Measurements from ENCODE around the gene R3HDM2. TPM values are rescaled to one million over a fixed set of nuclear protein-coding genes. Genes with fewer than 3 reads are reported as not detected.
A peak's percentile ranks its signal among the peaks of the same experiment; 100 is the strongest.

R3HDM2 gene
- total and polyA plus RNA-seq, 2 donors (not counting 1 experiment from before 2014, with no cell fraction given), result 104 to 129 TPM

GRCh38 chr12:57237596-57237931, 193.3 kb downstream of the R3HDM2 start:
- TF ChIP-seq EZH2 (IDR thresholded peaks at IDR 0.05; ENCODE audit: borderline replicate concordance, insufficient read depth, low read depth, low read length, poor library complexity, severe bottlenecking), result no peak
- no peak for TF ChIP-seq CTCF (IDR thresholded peaks at IDR 0.05)
- DNase-seq (peak; percentile 41), ATAC-seq (ENCODE audit: low read depth) (no peak)
- Histone ChIP-seq H2AFZ (ENCODE audit: insufficient read depth, low read depth, low read length, poor library complexity, severe bottlenecking) (no peak overlapping the region), H3K27me3 (replicated peaks in 1 of 4; ENCODE audit: control extremely low read depth in 1 of 4, control insufficient read depth in 3 of 4, insufficient read depth in 4 of 4, low read length in 3 of 4) (peaks cover 0 to 55% (median 23%) of the 10 kb centered on the region in 4 experiments), H3K9me3 (ENCODE audit: control extremely low read depth in 1 of 3, control insufficient read depth in 2 of 3, insufficient read depth in 1 of 3, low read length in 2 of 3) (peaks cover 0 to 21% (median 0%) of the 10 kb centered on the region in 3 donors), H3K27ac (ENCODE audit: low read length in 2 of 2) (no peak overlapping the region), H3K79me2 (ENCODE audit: control insufficient read depth, insufficient read depth, low read length) (peaks cover 12% of the 10 kb centered on the region), H3K36me3 (replicated peaks in 1 of 2; ENCODE audit: control extremely low read depth in 1 of 2, control insufficient read depth in 1 of 2, extremely low read depth in 1 of 2, insufficient read depth in 2 of 2, low read length in 1 of 2) (peaks cover 0 to 19% of the 10 kb centered on the region in 2 experiments), H3K4me2 (replicated peaks; ENCODE audit: low read depth, low read length, poor library complexity, severe bottlenecking) (peak overlapping the region; percentile 95), H3K9ac (ENCODE audit: low read length) (no peak overlapping the region), H4K20me1 (ENCODE audit: control insufficient read depth, insufficient read depth, low read length, poor library complexity, severe bottlenecking) (peaks cover 8% of the 10 kb centered on the region), H3K4me1 (ENCODE audit: control insufficient read depth in 2 of 2, insufficient read depth in 2 of 2, low read length in 2 of 2) (peaks cover 84 to 98% of the 10 kb centered on the region in 2 donors), H3K4me3 (ENCODE audit: control extremely low read depth in 1 of 5, extremely low read depth in 1 of 5, insufficient read depth in 1 of 5, low read depth in 2 of 5, low read length in 4 of 5) (no peak overlapping the region)
- H3K27me3 Mint-ChIP-seq, result peaks cover 12% of the 10 kb centered on the region
- CTCF ChIA-PET, result interaction anchor here (12.1 to 31.1 kb wide), 2 partner anchors 9 to 21 kb away, joined by 360 to 838 read pairs; partner anchors contain the start of genes NXPH4 and SHMT2
- intact Hi-C loops (cut with micrococcal nuclease), result loop anchor here (10.0 kb wide), 1 partner anchor 483 kb away; the partner anchor contains the start of gene PRIM1
- WGBS (ENCODE audit: insufficient coverage), result 40% methylated on average over 4 of the region's 5 CpGs
- no peaks in the 10 kb centered on the region for H3K9me3 Mint-ChIP-seq (ENCODE audit: insufficient read depth)
- peak overlapping the region; percentile 57 for H3K27ac Mint-ChIP-seq
- peaks cover 91% of the 10 kb centered on the region for H3K4me1 Mint-ChIP-seq
- peak overlapping the region; percentile 87 for H3K4me3 Mint-ChIP-seq
- POLR2A ChIA-PET, result interaction anchor here (4.8 to 11.2 kb wide), 3 partner anchors 8 to 23 kb away, joined by 18 to 110 read pairs (median 89); partner anchors contain the start of genes NXPH4 and SHMT2

GRCh38 chr12:57236925-57237595, 193.8 kb downstream of the R3HDM2 start:
- Mint-ChIP-seq H3K4me3 (peak overlapping the region; percentile 87), H3K9me3 (ENCODE audit: insufficient read depth) (no peaks in the 10 kb centered on the region), H3K27me3 (peaks cover 12% of the 10 kb centered on the region), H3K4me1 (peaks cover 91% of the 10 kb centered on the region), H3K27ac (peak overlapping the region; percentile 70)
- ATAC-seq (ENCODE audit: low read depth) (no peak), DNase-seq (peak; percentile 36)
- H3K27ac ChIP-seq (ENCODE audit: low read length in 2 of 2), result no peak overlapping the region
- peaks cover 13% of the 10 kb centered on the region for H3K79me2 ChIP-seq (ENCODE audit: control insufficient read depth, insufficient read depth, low read length)
- ChIA-PET CTCF (interaction anchor here (12.1 to 31.1 kb wide), 2 partner anchors 9 to 21 kb away, joined by 360 to 838 read pairs; partner anchors contain the start of genes NXPH4 and SHMT2), POLR2A (interaction anchor here (4.8 to 11.2 kb wide), 3 partner anchors 7 to 22 kb away, joined by 18 to 110 read pairs (median 89); partner anchors contain the start of genes NXPH4 and SHMT2)
- no peak overlapping the region for H2AFZ ChIP-seq (ENCODE audit: insufficient read depth, low read depth, low read length, poor library complexity, severe bottlenecking)
- intact Hi-C loops (cut with micrococcal nuclease), result loop anchor here (10.0 kb wide), 1 partner anchor 482 kb away; the partner anchor contains the start of gene PRIM1
- peaks cover 79 to 93% of the 10 kb centered on the region in 2 donors for H3K4me1 ChIP-seq (ENCODE audit: control insufficient read depth in 2 of 2, insufficient read depth in 2 of 2, low read length in 2 of 2)
- TF ChIP-seq EZH2 (IDR thresholded peaks at IDR 0.05; ENCODE audit: borderline replicate concordance, insufficient read depth, low read depth, low read length, poor library complexity, severe bottlenecking), result no peak
- TF ChIP-seq CTCF (IDR thresholded peaks at IDR 0.05), result no peak
- peaks cover 0 to 17% (median 0%) of the 10 kb centered on the region in 3 donors for H3K9me3 ChIP-seq (ENCODE audit: control extremely low read depth in 1 of 3, control insufficient read depth in 2 of 3, insufficient read depth in 1 of 3, low read length in 2 of 3)
- H3K4me2 ChIP-seq (replicated peaks; ENCODE audit: low read depth, low read length, poor library complexity, severe bottlenecking), result peak overlapping the region; percentile 84
- H3K4me3 ChIP-seq (ENCODE audit: control extremely low read depth in 1 of 5, extremely low read depth in 1 of 5, insufficient read depth in 1 of 5, low read depth in 2 of 5, low read length in 4 of 5), result no peak overlapping the region
- 35% methylated on average over 6 of the region's 9 CpGs for WGBS (ENCODE audit: insufficient coverage)
- H3K27me3 ChIP-seq (replicated peaks in 1 of 4; ENCODE audit: control extremely low read depth in 1 of 4, control insufficient read depth in 3 of 4, insufficient read depth in 4 of 4, low read length in 3 of 4), result peaks cover 0 to 50% (median 20%) of the 10 kb centered on the region in 4 experiments
- H3K9ac ChIP-seq (ENCODE audit: low read length), result no peak overlapping the region
- H3K36me3 ChIP-seq (replicated peaks in 1 of 2; ENCODE audit: control extremely low read depth in 1 of 2, control insufficient read depth in 1 of 2, extremely low read depth in 1 of 2, insufficient read depth in 2 of 2, low read length in 1 of 2), result peaks cover 0 to 24% of the 10 kb centered on the region in 2 experiments
- H4K20me1 ChIP-seq (ENCODE audit: control insufficient read depth, insufficient read depth, low read length, poor library complexity, severe bottlenecking), result peaks cover 4% of the 10 kb centered on the region

Data from B cell (primary cell).